Measurements from ENCODE around the gene EPHX1.

DNA sequence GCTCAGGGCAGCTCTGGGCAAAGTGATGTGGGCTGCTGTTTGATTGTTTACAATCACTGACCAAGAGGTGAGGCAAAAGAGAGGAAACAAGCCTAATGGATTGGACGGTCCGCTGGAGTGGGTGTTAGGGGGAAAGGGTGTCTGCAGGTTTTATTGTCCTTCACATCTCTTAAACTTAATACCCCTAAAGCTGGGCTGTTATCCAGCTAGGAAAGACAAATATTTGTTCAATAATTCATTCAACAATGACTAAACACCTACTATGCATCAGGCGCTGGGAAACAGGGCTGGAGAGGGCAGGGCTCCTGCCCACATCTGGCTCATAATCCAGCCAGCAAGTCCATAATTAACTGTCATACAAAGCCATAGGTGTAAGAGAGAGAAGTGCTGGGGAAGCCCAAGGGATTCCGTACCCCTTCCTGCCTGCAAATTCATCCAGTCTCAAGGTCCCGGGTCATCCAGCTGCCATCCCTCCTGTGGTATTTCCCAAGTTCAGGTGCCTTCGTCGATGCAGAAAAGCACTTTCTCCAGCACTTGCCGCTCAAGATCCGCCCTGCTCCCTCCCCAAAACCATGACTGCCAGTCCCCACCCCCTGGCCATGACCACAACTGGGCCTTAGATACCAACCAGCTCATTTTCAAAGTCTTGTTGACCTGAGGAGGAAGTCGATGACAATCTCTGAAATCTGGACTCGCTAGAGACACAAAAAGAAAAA is 61.6 kb downstream of the EPHX1 start:
- TF ChIP-seq CTCF (conservative IDR thresholded peaks at IDR 0.05; ENCODE audit: low read depth, low read length) = no peak
- no peak for TF ChIP-seq EZH2 (IDR thresholded peaks at IDR 0.05; ENCODE audit: low read length, unreplicated experiment)
- no peak for TF ChIP-seq EZH2phosphoT487 (IDR thresholded peaks at IDR 0.05; ENCODE audit: borderline replicate concordance, low read length)
